Activated naive CD8-positive, alpha-beta T cell treated with anti-CD3 and anti-CD28 coated beads for 36 hours (primary cell): ENCODE measurements around the gene ERC1. TPM values are rescaled to one million over a fixed set of nuclear protein-coding genes. Genes with fewer than 3 reads are reported as not detected.

ENCODE experiments used
- DNase-seq: peaks from one replicate; pipeline ENCODE4 v3.0.0; 2021
- H3K27ac Mint-ChIP-seq: one replicate; pipeline ENCODE4 v1.8.0; 2022; ENCODE audit warnings: mild to moderate bottlenecking, moderate library complexity, mixed read lengths
- H3K27me3 Mint-ChIP-seq: one replicate; pipeline ENCODE4 v1.8.0; 2022; ENCODE audit warnings: mild to moderate bottlenecking, mixed read lengths
- H3K36me3 Mint-ChIP-seq: one replicate; pipeline ENCODE4 v1.8.0; 2021; ENCODE audit warnings: mild to moderate bottlenecking, mixed read lengths
- H3K4me1 Mint-ChIP-seq: one replicate; pipeline ENCODE4 v1.8.0; 2021; ENCODE audit warnings: mixed read lengths
- H3K4me3 Mint-ChIP-seq: one replicate; pipeline ENCODE4 v1.8.0; 2022; ENCODE audit warnings: mild to moderate bottlenecking, moderate library complexity, mixed read lengths
- H3K9me3 Mint-ChIP-seq: one replicate; pipeline ENCODE4 v1.8.0; 2022; ENCODE audit warnings: mixed read lengths
- total RNA-seq, 2 experiments: library from RNA; stranded (reverse); gene quantifications; one replicate each; pipeline ENCODE4 v1.2.3, GENCODE V29; 2021

Gene ERC1
- total RNA-seq, 2 experiments from 2014 or later = 24.0 to 25.5 TPM

- Mint-ChIP-seq H3K9me3 (no peaks in the 10 kb centered on the region), H3K27ac (no peak overlapping the region), H3K36me3 (peaks cover 1% of the 10 kb centered on the region), H3K4me3 (no peak overlapping the region), H3K4me1 (peaks cover 36% of the 10 kb centered on the region), H3K27me3 (no peaks in the 10 kb centered on the region)
- DNase-seq = no peak
These were observed 111.1 kb downstream of the ERC1 start for GRCh38 chr12:1102115-1102514.

GRCh38 chr12:1102791-1103450 lies 111.9 kb downstream of the ERC1 start:
- Mint-ChIP-seq H3K9me3 (no peaks in the 10 kb centered on the region), H3K4me1 (peaks cover 36% of the 10 kb centered on the region)

GRCh38 chr12:1103632-1104031 lies 112.6 kb downstream of the ERC1 start:
- H3K27me3 Mint-ChIP-seq = no peaks in the 10 kb centered on the region
- no peaks in the 10 kb centered on the region for H3K9me3 Mint-ChIP-seq
- peaks cover 34% of the 10 kb centered on the region for H3K4me1 Mint-ChIP-seq
- H3K27ac Mint-ChIP-seq = no peak overlapping the region
- no peak for DNase-seq
- no peak overlapping the region for H3K4me3 Mint-ChIP-seq
- H3K36me3 Mint-ChIP-seq = peaks cover 2% of the 10 kb centered on the region

More at GRCh38 chr12:1102791-1103450, 111.9 kb downstream of the ERC1 start:
- Mint-ChIP-seq H3K36me3 (peaks cover 2% of the 10 kb centered on the region), H3K4me3 (no peak overlapping the region), H3K27ac (no peak overlapping the region), H3K27me3 (no peaks in the 10 kb centered on the region)
- DNase-seq = no peak

GRCh38 chr12:1104088-1104800 lies 113.2 kb downstream of the ERC1 start:
- no peak overlapping the region for H3K4me3 Mint-ChIP-seq
- peaks cover 2% of the 10 kb centered on the region for H3K36me3 Mint-ChIP-seq
- peaks cover 30% of the 10 kb centered on the region for H3K4me1 Mint-ChIP-seq
- no peaks in the 10 kb centered on the region for H3K9me3 Mint-ChIP-seq
- H3K27me3 Mint-ChIP-seq = no peaks in the 10 kb centered on the region
- H3K27ac Mint-ChIP-seq = no peak overlapping the region
- DNase-seq = no peak

- no peaks in the 10 kb centered on the region for H3K9me3 Mint-ChIP-seq
- H3K36me3 Mint-ChIP-seq = peaks cover 2% of the 10 kb centered on the region
- no peak overlapping the region for H3K4me3 Mint-ChIP-seq
- peaks cover 21% of the 10 kb centered on the region for H3K4me1 Mint-ChIP-seq
- H3K27ac Mint-ChIP-seq = no peak overlapping the region
- DNase-seq = no peak
- no peaks in the 10 kb centered on the region for H3K27me3 Mint-ChIP-seq
These were observed 116.6 kb downstream of the ERC1 start for GRCh38 chr12:1107669-1108068.

GRCh38 chr12:1108276-1108675 lies 117.3 kb downstream of the ERC1 start:
- no peak overlapping the region for H3K4me3 Mint-ChIP-seq
- H3K4me1 Mint-ChIP-seq = peaks cover 18% of the 10 kb centered on the region
- no peak for DNase-seq
- H3K27ac Mint-ChIP-seq = no peak overlapping the region
- H3K9me3 Mint-ChIP-seq = no peaks in the 10 kb centered on the region
- peaks cover 2% of the 10 kb centered on the region for H3K36me3 Mint-ChIP-seq
- no peaks in the 10 kb centered on the region for H3K27me3 Mint-ChIP-seq

GRCh38 chr12:1115484-1116231 lies 124.6 kb downstream of the ERC1 start:
- H3K27ac Mint-ChIP-seq = peak overlapping the region; percentile 44
- H3K36me3 Mint-ChIP-seq = no peaks in the 10 kb centered on the region
- no peak for DNase-seq
- H3K27me3 Mint-ChIP-seq = no peaks in the 10 kb centered on the region
- peaks cover 8% of the 10 kb centered on the region for H3K4me1 Mint-ChIP-seq
- no peaks in the 10 kb centered on the region for H3K9me3 Mint-ChIP-seq
- H3K4me3 Mint-ChIP-seq = no peak overlapping the region

- no peak overlapping the region for H3K27ac Mint-ChIP-seq
- no peaks in the 10 kb centered on the region for H3K36me3 Mint-ChIP-seq
- no peak for DNase-seq
- peaks cover 8% of the 10 kb centered on the region for H3K4me1 Mint-ChIP-seq
- H3K9me3 Mint-ChIP-seq = no peaks in the 10 kb centered on the region
- no peaks in the 10 kb centered on the region for H3K27me3 Mint-ChIP-seq
- H3K4me3 Mint-ChIP-seq = no peak overlapping the region
These were observed 126.3 kb downstream of the ERC1 start for GRCh38 chr12:1117371-1117770.

GRCh38 chr12:1117970-1118563 lies 127.0 kb downstream of the ERC1 start:
- no peaks in the 10 kb centered on the region for H3K9me3 Mint-ChIP-seq
- peaks cover under 1% of the 10 kb centered on the region for H3K36me3 Mint-ChIP-seq
- H3K4me1 Mint-ChIP-seq = peaks cover 13% of the 10 kb centered on the region
- no peak overlapping the region for H3K4me3 Mint-ChIP-seq
- H3K27ac Mint-ChIP-seq = no peak overlapping the region
- DNase-seq = peak; percentile 49
- no peaks in the 10 kb centered on the region for H3K27me3 Mint-ChIP-seq

GRCh38 chr12:1122786-1123185 lies 131.8 kb downstream of the ERC1 start:
- no peaks in the 10 kb centered on the region for H3K9me3 Mint-ChIP-seq
- peaks cover 13% of the 10 kb centered on the region for H3K4me1 Mint-ChIP-seq
- H3K4me3 Mint-ChIP-seq = no peak overlapping the region
- peaks cover 3% of the 10 kb centered on the region for H3K36me3 Mint-ChIP-seq
- DNase-seq = no peak
- no peaks in the 10 kb centered on the region for H3K27me3 Mint-ChIP-seq
- H3K27ac Mint-ChIP-seq = no peak overlapping the region

GRCh38 chr12:1126091-1126490 lies 135.1 kb downstream of the ERC1 start:
- Mint-ChIP-seq H3K4me1 (peaks cover 33% of the 10 kb centered on the region), H3K27me3 (no peaks in the 10 kb centered on the region), H3K36me3 (peaks cover 3% of the 10 kb centered on the region), H3K9me3 (no peaks in the 10 kb centered on the region), H3K27ac (no peak overlapping the region), H3K4me3 (no peak overlapping the region)
- peak; percentile 8 for DNase-seq

- no peaks in the 10 kb centered on the region for H3K9me3 Mint-ChIP-seq
- no peaks in the 10 kb centered on the region for H3K27me3 Mint-ChIP-seq
- H3K4me3 Mint-ChIP-seq = no peak overlapping the region
- DNase-seq = no peak
- H3K27ac Mint-ChIP-seq = no peak overlapping the region
- peaks cover 3% of the 10 kb centered on the region for H3K36me3 Mint-ChIP-seq
- peaks cover 39% of the 10 kb centered on the region for H3K4me1 Mint-ChIP-seq
These were observed 136.0 kb downstream of the ERC1 start for GRCh38 chr12:1127021-1127420.

- peaks cover 2% of the 10 kb centered on the region for H3K36me3 Mint-ChIP-seq
- DNase-seq = no peak
- no peaks in the 10 kb centered on the region for H3K9me3 Mint-ChIP-seq
- H3K4me1 Mint-ChIP-seq = peaks cover 34% of the 10 kb centered on the region
- H3K4me3 Mint-ChIP-seq = no peak overlapping the region
- H3K27me3 Mint-ChIP-seq = no peaks in the 10 kb centered on the region
- H3K27ac Mint-ChIP-seq = no peak overlapping the region
These were observed 139.1 kb downstream of the ERC1 start for GRCh38 chr12:1130164-1130563.

GRCh38 chr12:1130571-1130970 lies 139.5 kb downstream of the ERC1 start:
- DNase-seq = no peak
- H3K4me3 Mint-ChIP-seq = no peak overlapping the region
- no peaks in the 10 kb centered on the region for H3K9me3 Mint-ChIP-seq
- no peak overlapping the region for H3K27ac Mint-ChIP-seq
- no peaks in the 10 kb centered on the region for H3K27me3 Mint-ChIP-seq
- peaks cover 2% of the 10 kb centered on the region for H3K36me3 Mint-ChIP-seq
- peaks cover 34% of the 10 kb centered on the region for H3K4me1 Mint-ChIP-seq

- Mint-ChIP-seq H3K27me3 (no peaks in the 10 kb centered on the region), H3K4me1 (peaks cover 26% of the 10 kb centered on the region), H3K9me3 (no peaks in the 10 kb centered on the region), H3K27ac (no peak overlapping the region), H3K4me3 (no peak overlapping the region), H3K36me3 (no peaks in the 10 kb centered on the region)
- no peak for DNase-seq
These were observed 140.8 kb downstream of the ERC1 start for GRCh38 chr12:1131811-1132224.
